ENCODE data around the gene HASPIN. TPM values are rescaled to one million over a fixed set of nuclear protein-coding genes. Genes with fewer than 3 reads are reported as not detected.
"Not testable (repeated sequence)": the region's sequence is repeated elsewhere in the genome, so short reads cannot be mapped to it uniquely, and the experiment has no call there.

HASPIN gene
- total RNA-seq, 1 donor from 2014 or later = 13.1 TPM

DNA sequence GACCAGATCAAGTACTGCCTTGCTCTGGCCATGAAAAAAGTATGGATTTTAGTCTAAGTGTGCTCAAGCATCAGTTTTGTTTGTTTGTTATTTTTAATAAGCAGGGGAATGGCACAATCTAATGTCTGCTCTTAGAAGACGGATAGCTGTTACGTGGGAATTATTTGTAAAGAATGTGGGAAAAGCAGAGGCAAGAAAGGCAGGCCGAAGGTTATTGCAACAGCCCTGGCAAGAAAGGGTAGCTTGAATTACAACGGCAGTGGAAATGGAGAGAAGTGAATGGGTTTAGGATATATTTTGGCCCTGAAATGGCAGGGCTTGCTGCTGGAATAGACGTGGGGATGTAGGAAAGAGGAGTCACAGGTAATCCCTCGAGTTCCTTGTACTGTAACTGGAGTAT, 987 bp upstream of the HASPIN start:
- Mint-ChIP-seq H3K36me3 (peaks cover 4% of the 10 kb centered on the region), H3K9me3 (no peaks in the 10 kb centered on the region), H3K27ac (peak overlapping the region; percentile 96), H3K27me3 (no peaks in the 10 kb centered on the region), H3K4me1 (ENCODE audit: unreplicated experiment) (peaks cover 23% of the 10 kb centered on the region), H3K4me3 (peak overlapping the region; percentile 99)
- TF ChIP-seq, protein P1, sequence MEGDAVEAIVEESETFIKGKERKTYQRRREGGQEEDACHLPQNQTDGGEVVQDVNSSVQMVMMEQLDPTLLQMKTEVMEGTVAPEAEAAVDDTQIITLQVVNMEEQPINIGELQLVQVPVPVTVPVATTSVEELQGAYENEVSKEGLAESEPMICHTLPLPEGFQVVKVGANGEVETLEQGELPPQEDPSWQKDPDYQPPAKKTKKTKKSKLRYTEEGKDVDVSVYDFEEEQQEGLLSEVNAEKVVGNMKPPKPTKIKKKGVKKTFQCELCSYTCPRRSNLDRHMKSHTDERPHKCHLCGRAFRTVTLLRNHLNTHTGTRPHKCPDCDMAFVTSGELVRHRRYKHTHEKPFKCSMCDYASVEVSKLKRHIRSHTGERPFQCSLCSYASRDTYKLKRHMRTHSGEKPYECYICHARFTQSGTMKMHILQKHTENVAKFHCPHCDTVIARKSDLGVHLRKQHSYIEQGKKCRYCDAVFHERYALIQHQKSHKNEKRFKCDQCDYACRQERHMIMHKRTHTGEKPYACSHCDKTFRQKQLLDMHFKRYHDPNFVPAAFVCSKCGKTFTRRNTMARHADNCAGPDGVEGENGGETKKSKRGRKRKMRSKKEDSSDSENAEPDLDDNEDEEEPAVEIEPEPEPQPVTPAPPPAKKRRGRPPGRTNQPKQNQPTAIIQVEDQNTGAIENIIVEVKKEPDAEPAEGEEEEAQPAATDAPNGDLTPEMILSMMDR (conservative IDR thresholded peaks at IDR 0.05) = no peak
- no peak for DNase-seq (ENCODE audit: extremely low spot score, unreplicated experiment)

DNA sequence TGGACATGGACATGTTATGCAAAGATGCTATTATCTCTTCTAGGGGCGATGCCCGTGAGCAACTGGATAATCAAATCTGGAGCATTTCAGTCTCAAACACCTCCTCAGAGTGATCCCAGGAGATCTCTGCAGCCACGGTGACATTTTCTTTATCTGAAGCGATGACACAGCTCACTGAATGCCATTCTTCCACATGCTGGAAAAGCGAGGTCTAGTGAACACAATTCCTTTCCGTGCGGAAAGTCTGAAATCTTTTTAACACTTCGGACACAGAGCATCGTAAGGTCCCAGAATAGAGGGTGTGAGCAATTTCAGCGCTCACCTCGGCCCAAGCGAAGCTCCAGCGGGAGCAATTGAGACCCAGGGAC, 531 bp upstream of the HASPIN start:
- H3K36me3 Mint-ChIP-seq = peaks cover 3% of the 10 kb centered on the region
- H3K27me3 Mint-ChIP-seq = no peaks in the 10 kb centered on the region
- H3K4me3 Mint-ChIP-seq = peak overlapping the region; percentile 99
- TF ChIP-seq, protein P1 (conservative IDR thresholded peaks at IDR 0.05) = no peak
- DNase-seq (ENCODE audit: extremely low spot score, unreplicated experiment) = no peak
- H3K27ac Mint-ChIP-seq = peak overlapping the region; percentile 96
- peaks cover 23% of the 10 kb centered on the region for H3K4me1 Mint-ChIP-seq (ENCODE audit: unreplicated experiment)
- H3K9me3 Mint-ChIP-seq = no peaks in the 10 kb centered on the region

- no peaks in the 10 kb centered on the region for H3K27me3 Mint-ChIP-seq
- H3K9me3 Mint-ChIP-seq = no peaks in the 10 kb centered on the region
- no peak for DNase-seq (ENCODE audit: extremely low spot score, unreplicated experiment)
- peaks cover 27% of the 10 kb centered on the region for H3K4me1 Mint-ChIP-seq (ENCODE audit: unreplicated experiment)
- peak overlapping the region; percentile 46 for H3K27ac Mint-ChIP-seq
- H3K4me3 Mint-ChIP-seq = peak overlapping the region; percentile 99
- peaks cover 6% of the 10 kb centered on the region for H3K36me3 Mint-ChIP-seq
- TF ChIP-seq, protein P1 (conservative IDR thresholded peaks at IDR 0.05) = no peak
Measured at GRCh38 chr17:3724378-3725077, 825 bp downstream of the HASPIN start.

GRCh38 chr17:3727041-3727440, 3.3 kb downstream of the HASPIN start:
- Mint-ChIP-seq H3K4me3 (no peak overlapping the region), H3K27ac (no peak overlapping the region), H3K4me1 (ENCODE audit: unreplicated experiment) (peaks cover 36% of the 10 kb centered on the region), H3K36me3 (peaks cover 6% of the 10 kb centered on the region), H3K9me3 (no peaks in the 10 kb centered on the region), H3K27me3 (no peaks in the 10 kb centered on the region)
- no peak for DNase-seq (ENCODE audit: extremely low spot score, unreplicated experiment)
- TF ChIP-seq, protein P1 (conservative IDR thresholded peaks at IDR 0.05) = no peak

- not testable (repeated sequence) for H3K27me3 Mint-ChIP-seq; DNase-seq (ENCODE audit: extremely low spot score, unreplicated experiment)
Measured at GRCh38 chr17:3728099-3728498, 4.4 kb downstream of the HASPIN start.

DNA sequence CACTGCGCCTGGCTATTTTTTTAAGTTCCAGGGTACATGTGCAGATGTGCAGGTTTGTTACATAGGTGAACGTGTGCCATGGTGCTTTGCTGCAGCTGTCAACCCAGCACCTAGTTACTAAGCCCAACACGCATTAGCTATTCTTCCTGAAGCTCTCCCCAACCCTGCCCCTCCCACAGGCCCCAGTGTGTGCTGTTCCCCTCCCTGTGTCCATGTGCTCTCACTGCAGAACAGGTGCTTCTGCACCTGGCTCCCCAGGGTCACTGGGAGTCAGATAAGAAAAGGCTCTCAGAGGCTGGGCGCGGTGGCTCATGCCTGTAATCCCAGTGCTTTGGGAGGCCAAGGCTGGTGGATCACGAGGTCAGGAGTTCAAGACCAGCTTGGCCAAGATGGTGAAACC, 6.2 kb downstream of the HASPIN start:
- DNase-seq (ENCODE audit: extremely low spot score, unreplicated experiment) = no peak
- H3K4me1 Mint-ChIP-seq (ENCODE audit: unreplicated experiment) = peaks cover 29% of the 10 kb centered on the region

More at GRCh38 chr17:3728099-3728498, 4.4 kb downstream of the HASPIN start:
- not testable (repeated sequence) for H3K4me3 Mint-ChIP-seq, H3K27ac Mint-ChIP-seq, H3K9me3 Mint-ChIP-seq, H3K36me3 Mint-ChIP-seq
- H3K4me1 Mint-ChIP-seq (ENCODE audit: unreplicated experiment) = peaks cover 32% of the 10 kb centered on the region

More for the DNA sequence above, 6.2 kb downstream of the HASPIN start:
- no peaks in the 10 kb centered on the region for H3K9me3 Mint-ChIP-seq
- peaks cover 6% of the 10 kb centered on the region for H3K36me3 Mint-ChIP-seq
- H3K27me3 Mint-ChIP-seq = no peaks in the 10 kb centered on the region
- H3K4me3 Mint-ChIP-seq = no peak overlapping the region
- TF ChIP-seq, protein P1 (conservative IDR thresholded peaks at IDR 0.05) = no peak
- H3K27ac Mint-ChIP-seq = no peak overlapping the region

All from type B pancreatic cell (in vitro differentiated cells).